GM23338 (cell line): ENCODE measurements around the gene FRAT1. TPM values are rescaled to one million over a fixed set of nuclear protein-coding genes. Genes with fewer than 3 reads are reported as not detected.
"Not testable (repeated sequence)": the region's sequence is repeated elsewhere in the genome, so short reads cannot be mapped to it uniquely, and the experiment has no call there.

Experiments
- ATAC-seq: fragments of 200-7000 bp; cut with Tn5 transposase; 3 replicates; pipeline ENCODE4 v1.9.1; 2020
- DNase-seq: peaks from one replicate; pipeline ENCODE4 v3.0.0-alpha.2; 2015; ENCODE audit warnings: low spot score
- H2AFZ ChIP-seq: fragments of 200-600 bp; sonication (generic); 2 replicates; pipeline ENCODE4 v1.8.0; 2016; ENCODE audit warnings: antibody characterized with exemption, mild to moderate bottlenecking, moderate library complexity
- H3F3A ChIP-seq: fragments of 200-600 bp; sonication (generic); replicated peaks from 2 replicates; pipeline ENCODE4 v1.8.0; 2017; ENCODE audit warnings: antibody characterized with exemption, mixed run types, low read depth
- H3K27ac ChIP-seq: fragments of 200-600 bp; sonication (generic); 2 replicates; pipeline ENCODE4 v1.6.1; 2016; ENCODE audit warnings: low read depth
- H3K27me3 ChIP-seq: fragments of 200-600 bp; sonication (generic); 2 replicates; pipeline ENCODE4 v1.8.0; 2016; ENCODE audit warnings: mild to moderate bottlenecking, mixed run types, moderate library complexity; ENCODE audit not compliant: insufficient read depth
- H3K36me3 ChIP-seq: fragments of 200-600 bp; sonication (generic); 2 replicates; pipeline ENCODE4 v1.8.0; 2016; ENCODE audit warnings: mild to moderate bottlenecking; ENCODE audit not compliant: insufficient read depth
- H3K4me1 ChIP-seq: fragments of 200-600 bp; sonication (generic); 2 replicates; pipeline ENCODE4 v1.8.0; 2016; ENCODE audit warnings: mild to moderate bottlenecking, moderate library complexity; ENCODE audit not compliant: insufficient read depth
- H3K4me2 ChIP-seq: fragments of 200-600 bp; sonication (generic); 2 replicates; pipeline ENCODE4 v1.7.1; 2017; ENCODE audit warnings: mixed run types
- H3K4me3 ChIP-seq: fragments of 200-600 bp; sonication (generic); 2 replicates; pipeline ENCODE4 v1.6.1; 2016; ENCODE audit warnings: mixed run types
- H3K79me2 ChIP-seq: fragments of 200-600 bp; sonication (generic); replicated peaks from 2 replicates; pipeline ENCODE4 v1.8.0; 2017; ENCODE audit warnings: mild to moderate bottlenecking; ENCODE audit not compliant: insufficient read depth
- H3K9me2 ChIP-seq: fragments of 200-600 bp; sonication (generic); 2 replicates; pipeline ENCODE4 v1.8.0; 2017; ENCODE audit not compliant: insufficient read depth
- H4K20me1 ChIP-seq: fragments of 200-600 bp; sonication (generic); replicated peaks from 2 replicates; pipeline ENCODE4 v1.8.0; 2017; ENCODE audit warnings: mild to moderate bottlenecking; ENCODE audit not compliant: insufficient read depth
- H3K27ac Mint-ChIP-seq: 2 replicates; pipeline ENCODE4 v1.8.0; 2020; ENCODE audit warnings: inconsistent platforms, mild to moderate bottlenecking, moderate library complexity, mixed read lengths
- H3K27me3 Mint-ChIP-seq: 3 replicates; pipeline ENCODE4 v1.8.0; 2022; ENCODE audit warnings: low read depth, mild to moderate bottlenecking, moderate library complexity, mixed read lengths, inconsistent platforms; ENCODE audit not compliant: insufficient read depth, poor library complexity
- H3K36me3 Mint-ChIP-seq: 3 replicates; pipeline ENCODE4 v1.8.0; 2021; ENCODE audit warnings: low read depth, mild to moderate bottlenecking, inconsistent platforms, moderate library complexity, mixed read lengths
- H3K4me1 Mint-ChIP-seq: 3 replicates; pipeline ENCODE4 v1.8.0; 2020; ENCODE audit warnings: mild to moderate bottlenecking, inconsistent platforms, mixed read lengths
- H3K4me3 Mint-ChIP-seq: 3 replicates; pipeline ENCODE4 v1.8.0; 2021; ENCODE audit warnings: moderate library complexity, mild to moderate bottlenecking, inconsistent platforms, mixed read lengths
- H3K9me3 Mint-ChIP-seq: 3 replicates; pipeline ENCODE4 v1.8.0; 2020; ENCODE audit warnings: moderate library complexity, mild to moderate bottlenecking, inconsistent platforms, mixed read lengths
- CREB1 ChIP-seq: fragments of 250-450 bp; sonication (Bioruptor Pico); IDR thresholded peaks from 2 replicates; pipeline ENCODE4 v1.5.0; 2020; ENCODE audit warnings: low read depth, mild to moderate bottlenecking, moderate library complexity
- EZH2 ChIP-seq: fragments of 200-600 bp; sonication (generic); IDR thresholded peaks from one replicate; pipeline ENCODE4 v1.8.0; 2017; ENCODE audit warnings: antibody characterized with exemption, mild to moderate bottlenecking, low read depth; ENCODE audit not compliant: unreplicated experiment
- EZH2phosphoT487 ChIP-seq: fragments of 200-600 bp; sonication (generic); IDR thresholded peaks from one replicate; pipeline ENCODE4 v1.8.1; 2018; ENCODE audit warnings: antibody characterized with exemption; ENCODE audit not compliant: unreplicated experiment
- JUNB ChIP-seq: IDR thresholded peaks from one replicate; pipeline ENCODE4 v1.6.1; 2016; ENCODE audit warnings: antibody characterized with exemption; ENCODE audit not compliant: unreplicated experiment
- NANOG ChIP-seq: IDR thresholded peaks from 2 replicates; pipeline ENCODE4 v1.6.1; 2016; ENCODE audit warnings: antibody characterized with exemption, borderline replicate concordance
- STAT1 ChIP-seq: IDR thresholded peaks from one replicate; pipeline ENCODE4 v1.6.1; 2016; ENCODE audit warnings: antibody characterized with exemption; ENCODE audit not compliant: unreplicated experiment
- ZNF114 ChIP-seq: fragments of 250-450 bp; sonication (Bioruptor Pico); IDR thresholded peaks from 2 replicates; pipeline ENCODE4 v1.5.0; 2020; ENCODE audit warnings: mild to moderate bottlenecking, moderate library complexity
- ZNF331 ChIP-seq: fragments of 250-450 bp; sonication (Bioruptor Pico); IDR thresholded peaks from 2 replicates; pipeline ENCODE4 v1.5.0; 2020; ENCODE audit warnings: low read depth, mild to moderate bottlenecking, moderate library complexity
- polyA plus RNA-seq: library from polyadenylated mRNA; unstranded; fragments of >200 nt; fragmentation: Nextera tagmentation; extraction: Ambion mirVana; gene quantifications from 2 replicates; pipeline ENCODE4 v1.2.1, GENCODE V29; 2016
- total RNA-seq: library from RNA; depleted of rRNA; stranded (reverse); fragments of >200 nt; shearing (Covaris generic); gene quantifications from 2 replicates; pipeline ENCODE4 v1.2.3, GENCODE V29; 2014
- TF ChIP-seq, protein P1 (sequence below): IDR thresholded peaks from 2 replicates; pipeline ENCODE4 v1.6.1; 2016; ENCODE audit warnings: antibody characterized with exemption
- TF ChIP-seq, protein P2 (sequence below): fragments of 250-450 bp; sonication (Bioruptor Pico); IDR thresholded peaks from 2 replicates; pipeline ENCODE4 v1.5.0; 2020; ENCODE audit warnings: mild to moderate bottlenecking, moderate library complexity
- TF ChIP-seq, protein P3 (sequence below), 2 experiments: fragments of 200-600 bp in 1 of 2; sonication (generic) in 1 of 2; conservative IDR thresholded peaks; 2 replicates each; pipeline versions ENCODE4 v1.5.1 to v1.6.1; 2016 to 2017; ENCODE audit warnings: antibody characterized with exemption in 2 of 2, low read depth in 2 of 2, mild to moderate bottlenecking in 2 of 2, moderate library complexity in 1 of 2

Gene FRAT1
- total and polyA plus RNA-seq, 2 experiments from 2014 or later = 1.4 to 8.5 TPM

DNA sequence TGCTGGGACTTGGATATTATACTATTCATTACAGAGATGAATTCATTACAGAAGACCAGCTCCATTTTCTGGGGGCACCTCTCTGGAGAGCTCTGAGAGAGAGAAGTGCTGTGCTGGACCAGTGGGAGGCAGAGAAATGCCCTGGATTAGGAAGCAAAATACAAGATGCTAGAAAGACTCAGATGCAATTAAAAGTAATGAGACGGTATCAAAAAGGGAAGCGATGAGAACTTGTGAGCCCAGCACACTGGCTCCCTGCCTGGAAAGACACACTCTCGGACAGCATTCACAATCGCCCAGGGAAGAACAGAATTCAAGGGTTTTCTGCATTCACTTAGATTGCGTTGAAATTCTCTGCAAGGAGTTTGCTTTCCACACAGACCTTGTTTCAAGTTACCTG is 19.0 kb downstream of the FRAT1 start (continued):
- TF ChIP-seq, protein P1, sequence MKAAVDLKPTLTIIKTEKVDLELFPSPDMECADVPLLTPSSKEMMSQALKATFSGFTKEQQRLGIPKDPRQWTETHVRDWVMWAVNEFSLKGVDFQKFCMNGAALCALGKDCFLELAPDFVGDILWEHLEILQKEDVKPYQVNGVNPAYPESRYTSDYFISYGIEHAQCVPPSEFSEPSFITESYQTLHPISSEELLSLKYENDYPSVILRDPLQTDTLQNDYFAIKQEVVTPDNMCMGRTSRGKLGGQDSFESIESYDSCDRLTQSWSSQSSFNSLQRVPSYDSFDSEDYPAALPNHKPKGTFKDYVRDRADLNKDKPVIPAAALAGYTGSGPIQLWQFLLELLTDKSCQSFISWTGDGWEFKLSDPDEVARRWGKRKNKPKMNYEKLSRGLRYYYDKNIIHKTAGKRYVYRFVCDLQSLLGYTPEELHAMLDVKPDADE = no peak

DNA sequence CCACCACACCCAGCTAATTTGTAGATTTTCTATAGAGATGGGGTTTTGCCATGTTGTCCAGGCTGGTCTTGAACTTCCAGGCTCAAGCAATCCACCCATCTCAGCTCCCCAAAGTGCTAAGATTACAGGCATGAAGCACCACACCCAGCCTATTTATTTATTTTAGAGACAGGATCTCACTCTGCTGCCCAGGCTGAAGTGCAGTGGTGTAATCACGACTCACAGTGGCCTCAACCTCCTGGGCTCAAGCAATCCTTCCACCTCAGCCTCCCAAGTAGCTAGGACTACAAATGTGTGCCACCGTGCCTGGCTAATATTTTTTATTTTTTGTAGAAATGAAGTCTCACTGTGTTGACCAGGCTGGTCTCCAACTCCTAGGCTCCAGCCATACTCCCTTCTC is 22.3 kb downstream of the FRAT1 start:
- no peaks in the 10 kb centered on the region; the same call in 2 of the 3 replicates for H3K36me3 Mint-ChIP-seq
- Histone ChIP-seq H3K4me1 (peaks cover 33% of the 10 kb centered on the region), H3K9me2 (no peaks in the 10 kb centered on the region), H3F3A (peaks cover 15% of the 10 kb centered on the region), H3K27ac (no peak overlapping the region), H2AFZ (no peak overlapping the region), H3K4me2 (no peak overlapping the region), H3K36me3 (no peaks in the 10 kb centered on the region), H3K27me3 (no peaks in the 10 kb centered on the region), H3K79me2 (no peaks in the 10 kb centered on the region), H3K4me3 (no peak overlapping the region), H4K20me1 (no peaks in the 10 kb centered on the region)
- H3K27ac Mint-ChIP-seq = no peak overlapping the region
- peaks cover 11% of the 10 kb centered on the region for H3K27me3 Mint-ChIP-seq
- ATAC-seq (no peak), DNase-seq (no peak)
- no peak overlapping the region for H3K4me3 Mint-ChIP-seq
- H3K9me3 Mint-ChIP-seq = no peaks in the 10 kb centered on the region
- H3K4me1 Mint-ChIP-seq = peaks cover 35% of the 10 kb centered on the region
- TF ChIP-seq ZNF114 (CRISPR knock-in tag) (no peak), ZNF331 (no peak), JUNB (no peak), EZH2 (no peak), STAT1 (no peak), CREB1 (CRISPR knock-in tag) (no peak), EZH2phosphoT487 (no peak), NANOG (no peak)
- TF ChIP-seq, protein P1 = no peak
- TF ChIP-seq, protein P2, sequence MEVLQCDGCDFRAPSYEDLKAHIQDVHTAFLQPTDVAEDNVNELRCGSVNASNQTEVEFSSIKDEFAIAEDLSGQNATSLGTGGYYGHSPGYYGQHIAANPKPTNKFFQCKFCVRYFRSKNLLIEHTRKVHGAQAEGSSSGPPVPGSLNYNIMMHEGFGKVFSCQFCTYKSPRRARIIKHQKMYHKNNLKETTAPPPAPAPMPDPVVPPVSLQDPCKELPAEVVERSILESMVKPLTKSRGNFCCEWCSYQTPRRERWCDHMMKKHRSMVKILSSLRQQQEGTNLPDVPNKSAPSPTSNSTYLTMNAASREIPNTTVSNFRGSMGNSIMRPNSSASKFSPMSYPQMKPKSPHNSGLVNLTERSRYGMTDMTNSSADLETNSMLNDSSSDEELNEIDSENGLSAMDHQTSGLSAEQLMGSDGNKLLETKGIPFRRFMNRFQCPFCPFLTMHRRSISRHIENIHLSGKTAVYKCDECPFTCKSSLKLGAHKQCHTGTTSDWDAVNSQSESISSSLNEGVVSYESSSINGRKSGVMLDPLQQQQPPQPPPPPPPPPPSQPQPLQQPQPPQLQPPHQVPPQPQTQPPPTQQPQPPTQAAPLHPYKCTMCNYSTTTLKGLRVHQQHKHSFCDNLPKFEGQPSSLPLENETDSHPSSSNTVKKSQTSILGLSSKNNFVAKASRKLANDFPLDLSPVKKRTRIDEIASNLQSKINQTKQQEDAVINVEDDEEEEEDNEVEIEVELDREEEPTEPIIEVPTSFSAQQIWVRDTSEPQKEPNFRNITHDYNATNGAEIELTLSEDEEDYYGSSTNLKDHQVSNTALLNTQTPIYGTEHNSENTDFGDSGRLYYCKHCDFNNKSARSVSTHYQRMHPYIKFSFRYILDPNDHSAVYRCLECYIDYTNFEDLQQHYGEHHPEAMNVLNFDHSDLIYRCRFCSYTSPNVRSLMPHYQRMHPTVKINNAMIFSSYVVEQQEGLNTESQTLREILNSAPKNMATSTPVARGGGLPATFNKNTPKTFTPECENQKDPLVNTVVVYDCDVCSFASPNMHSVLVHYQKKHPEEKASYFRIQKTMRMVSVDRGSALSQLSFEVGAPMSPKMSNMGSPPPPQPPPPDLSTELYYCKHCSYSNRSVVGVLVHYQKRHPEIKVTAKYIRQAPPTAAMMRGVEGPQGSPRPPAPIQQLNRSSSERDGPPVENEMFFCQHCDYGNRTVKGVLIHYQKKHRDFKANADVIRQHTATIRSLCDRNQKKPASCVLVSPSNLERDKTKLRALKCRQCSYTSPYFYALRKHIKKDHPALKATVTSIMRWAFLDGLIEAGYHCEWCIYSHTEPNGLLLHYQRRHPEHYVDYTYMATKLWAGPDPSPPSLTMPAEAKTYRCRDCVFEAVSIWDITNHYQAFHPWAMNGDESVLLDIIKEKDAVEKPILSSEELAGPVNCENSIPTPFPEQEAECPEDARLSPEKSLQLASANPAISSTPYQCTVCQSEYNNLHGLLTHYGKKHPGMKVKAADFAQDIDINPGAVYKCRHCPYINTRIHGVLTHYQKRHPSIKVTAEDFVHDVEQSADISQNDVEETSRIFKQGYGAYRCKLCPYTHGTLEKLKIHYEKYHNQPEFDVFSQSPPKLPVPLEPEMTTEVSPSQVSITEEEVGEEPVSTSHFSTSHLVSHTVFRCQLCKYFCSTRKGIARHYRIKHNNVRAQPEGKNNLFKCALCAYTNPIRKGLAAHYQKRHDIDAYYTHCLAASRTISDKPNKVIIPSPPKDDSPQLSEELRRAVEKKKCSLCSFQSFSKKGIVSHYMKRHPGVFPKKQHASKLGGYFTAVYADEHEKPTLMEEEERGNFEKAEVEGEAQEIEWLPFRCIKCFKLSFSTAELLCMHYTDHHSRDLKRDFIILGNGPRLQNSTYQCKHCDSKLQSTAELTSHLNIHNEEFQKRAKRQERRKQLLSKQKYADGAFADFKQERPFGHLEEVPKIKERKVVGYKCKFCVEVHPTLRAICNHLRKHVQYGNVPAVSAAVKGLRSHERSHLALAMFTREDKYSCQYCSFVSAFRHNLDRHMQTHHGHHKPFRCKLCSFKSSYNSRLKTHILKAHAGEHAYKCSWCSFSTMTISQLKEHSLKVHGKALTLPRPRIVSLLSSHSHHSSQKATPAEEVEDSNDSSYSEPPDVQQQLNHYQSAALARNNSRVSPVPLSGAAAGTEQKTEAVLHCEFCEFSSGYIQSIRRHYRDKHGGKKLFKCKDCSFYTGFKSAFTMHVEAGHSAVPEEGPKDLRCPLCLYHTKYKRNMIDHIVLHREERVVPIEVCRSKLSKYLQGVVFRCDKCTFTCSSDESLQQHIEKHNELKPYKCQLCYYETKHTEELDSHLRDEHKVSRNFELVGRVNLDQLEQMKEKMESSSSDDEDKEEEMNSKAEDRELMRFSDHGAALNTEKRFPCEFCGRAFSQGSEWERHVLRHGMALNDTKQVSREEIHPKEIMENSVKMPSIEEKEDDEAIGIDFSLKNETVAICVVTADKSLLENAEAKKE = no peak
- TF ChIP-seq, protein P3, sequence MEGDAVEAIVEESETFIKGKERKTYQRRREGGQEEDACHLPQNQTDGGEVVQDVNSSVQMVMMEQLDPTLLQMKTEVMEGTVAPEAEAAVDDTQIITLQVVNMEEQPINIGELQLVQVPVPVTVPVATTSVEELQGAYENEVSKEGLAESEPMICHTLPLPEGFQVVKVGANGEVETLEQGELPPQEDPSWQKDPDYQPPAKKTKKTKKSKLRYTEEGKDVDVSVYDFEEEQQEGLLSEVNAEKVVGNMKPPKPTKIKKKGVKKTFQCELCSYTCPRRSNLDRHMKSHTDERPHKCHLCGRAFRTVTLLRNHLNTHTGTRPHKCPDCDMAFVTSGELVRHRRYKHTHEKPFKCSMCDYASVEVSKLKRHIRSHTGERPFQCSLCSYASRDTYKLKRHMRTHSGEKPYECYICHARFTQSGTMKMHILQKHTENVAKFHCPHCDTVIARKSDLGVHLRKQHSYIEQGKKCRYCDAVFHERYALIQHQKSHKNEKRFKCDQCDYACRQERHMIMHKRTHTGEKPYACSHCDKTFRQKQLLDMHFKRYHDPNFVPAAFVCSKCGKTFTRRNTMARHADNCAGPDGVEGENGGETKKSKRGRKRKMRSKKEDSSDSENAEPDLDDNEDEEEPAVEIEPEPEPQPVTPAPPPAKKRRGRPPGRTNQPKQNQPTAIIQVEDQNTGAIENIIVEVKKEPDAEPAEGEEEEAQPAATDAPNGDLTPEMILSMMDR (conservative IDR thresholded peaks at IDR 0.05; ENCODE audit: low read depth in 2 of 2) = no peak

DNA sequence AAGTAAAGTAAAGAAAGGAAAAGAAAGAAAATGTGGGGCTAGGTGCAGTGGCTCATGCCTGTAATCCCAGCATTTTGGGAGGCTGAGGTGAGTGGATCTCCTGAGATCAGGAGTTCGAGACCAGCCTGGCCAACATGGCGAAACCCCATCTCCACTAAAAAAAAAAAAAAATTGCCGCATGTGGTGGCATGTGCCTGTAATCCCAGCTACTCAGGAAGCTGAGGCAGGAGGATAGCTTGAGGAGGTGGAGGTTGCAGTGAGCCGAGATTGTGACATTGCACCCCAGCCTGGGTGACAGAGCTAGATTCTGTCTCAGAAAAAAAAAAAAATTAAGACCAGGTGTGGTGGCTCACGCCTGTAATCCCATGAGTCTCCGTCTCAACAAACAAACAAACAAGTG is 24.6 kb downstream of the FRAT1 start:
- ATAC-seq, H3K27ac ChIP-seq, H3K36me3 Mint-ChIP-seq: not testable (repeated sequence)

More for the DNA sequence above, 24.6 kb downstream of the FRAT1 start:
- H3K4me3 ChIP-seq, H3K4me3 Mint-ChIP-seq, H3K27me3 ChIP-seq, H3K4me2 ChIP-seq, DNase-seq, H3F3A ChIP-seq, H4K20me1 ChIP-seq, H3K9me3 Mint-ChIP-seq, H3K9me2 ChIP-seq, H2AFZ ChIP-seq, H3K79me2 ChIP-seq, H3K27ac Mint-ChIP-seq, H3K36me3 ChIP-seq: not testable (repeated sequence)
- peaks cover 18% of the 10 kb centered on the region for H3K4me1 ChIP-seq
- Mint-ChIP-seq H3K4me1 (peaks cover 14% of the 10 kb centered on the region), H3K27me3 (peaks cover 13% of the 10 kb centered on the region)
